ENCODE measurements around the gene NEURL1. TPM values are rescaled to one million over a fixed set of nuclear protein-coding genes. Genes with fewer than 3 reads are reported as not detected.

NEURL1 gene
- total RNA-seq, 1 experiment from 2014 or later: 4.8 TPM

- no peak overlapping the region; the same call in 1 of the 2 replicates for H3K4me3 ChIP-seq
- no peaks in the 10 kb centered on the region for H3K36me3 ChIP-seq (ENCODE audit: low read depth)
- H3K4me2 ChIP-seq: peak overlapping the region; percentile 55
- intact Hi-C loops (cut with micrococcal nuclease; ENCODE audit: unreplicated experiment): no loop called here
- ChIA-PET POLR2A (ENCODE audit: unreplicated experiment) (no interaction called here), CTCF (interaction anchor here (1.3 kb wide), 1 partner anchor 36 kb away, joined by 3 read pairs; no protein-coding TSS in a partner anchor)
- H3K79me2 ChIP-seq (ENCODE audit: low read depth): 0 out of 2 replicates have a peak, but pooled peaks cover 9% of the 10 kb centered on the region
- peak overlapping the region; percentile 100 for H3K27ac ChIP-seq
- no peak overlapping the region for H2AFZ ChIP-seq
- no peaks in the 10 kb centered on the region for H3K9me3 ChIP-seq (ENCODE audit: insufficient read depth, low read depth)
- H3K4me1 ChIP-seq (replicated peaks; ENCODE audit: insufficient read depth): peaks cover 42% of the 10 kb centered on the region
- TF ChIP-seq EZH2 (IDR thresholded peaks at IDR 0.05; ENCODE audit: low read depth): no peak
- no peak for TF ChIP-seq CTCF (conservative IDR thresholded peaks at IDR 0.05)
- H4K20me1 ChIP-seq (ENCODE audit: insufficient read depth): no peaks in the 10 kb centered on the region
- no peaks in the 10 kb centered on the region for H3K9me2 ChIP-seq (ENCODE audit: insufficient read depth)
- peaks cover 33% of the 10 kb centered on the region for H3F3A ChIP-seq (ENCODE audit: insufficient read depth, low read depth)
- peak in 1 of 2 experiments; percentile 63 for DNase-seq
- no TSS peak for BruUV-seq (replicated peaks)
- no peaks in the 10 kb centered on the region for H3K27me3 ChIP-seq (ENCODE audit: insufficient read depth, low read depth)
Observed at GRCh38 chr10:103528549-103528948, 35.0 kb downstream of the NEURL1 start.

GRCh38 chr10:103529539-103529938 is 36.0 kb downstream of the NEURL1 start:
- intact Hi-C loops (cut with micrococcal nuclease; ENCODE audit: unreplicated experiment): no loop called here

GRCh38 chr10:103533827-103534226 is 40.3 kb downstream of the NEURL1 start:
- H3K9me2 ChIP-seq (ENCODE audit: insufficient read depth): no peaks in the 10 kb centered on the region
- no peak overlapping the region for H3K4me2 ChIP-seq
- H3F3A ChIP-seq (ENCODE audit: insufficient read depth, low read depth): peaks cover 7% of the 10 kb centered on the region
- no peak overlapping the region for H2AFZ ChIP-seq
- no TSS peak for BruUV-seq (replicated peaks)
- H3K36me3 ChIP-seq (ENCODE audit: low read depth): no peaks in the 10 kb centered on the region
- no peaks in the 10 kb centered on the region for H3K79me2 ChIP-seq (ENCODE audit: low read depth)
- CTCF ChIA-PET: no interaction called here
- no peaks in the 10 kb centered on the region for H4K20me1 ChIP-seq (ENCODE audit: insufficient read depth)
- no peak for DNase-seq
- H3K27me3 ChIP-seq (ENCODE audit: insufficient read depth, low read depth): no peaks in the 10 kb centered on the region
- no peak overlapping the region for H3K27ac ChIP-seq
- no peak overlapping the region for H3K4me3 ChIP-seq
- intact Hi-C loops (cut with micrococcal nuclease; ENCODE audit: unreplicated experiment): no loop called here
- no peaks in the 10 kb centered on the region for H3K9me3 ChIP-seq (ENCODE audit: insufficient read depth, low read depth)
- peaks cover 8% of the 10 kb centered on the region for H3K4me1 ChIP-seq (replicated peaks; ENCODE audit: insufficient read depth)
- POLR2A ChIA-PET (ENCODE audit: unreplicated experiment): no interaction called here
- TF ChIP-seq CTCF (conservative IDR thresholded peaks at IDR 0.05): no peak
- no peak for TF ChIP-seq EZH2 (IDR thresholded peaks at IDR 0.05; ENCODE audit: low read depth)

More at GRCh38 chr10:103529539-103529938, 36.0 kb downstream of the NEURL1 start:
- no peaks in the 10 kb centered on the region for H3K9me2 ChIP-seq (ENCODE audit: insufficient read depth)
- H3F3A ChIP-seq (ENCODE audit: insufficient read depth, low read depth): peaks cover 33% of the 10 kb centered on the region
- ChIA-PET POLR2A (ENCODE audit: unreplicated experiment) (no interaction called here), CTCF (no interaction called here)
- no TSS peak for BruUV-seq (replicated peaks)
- no peak overlapping the region for H3K4me3 ChIP-seq
- peak overlapping the region; percentile 55; the same call in 1 of the 2 replicates for H3K4me2 ChIP-seq
- TF ChIP-seq EZH2 (IDR thresholded peaks at IDR 0.05; ENCODE audit: low read depth): no peak
- no peak for TF ChIP-seq CTCF (conservative IDR thresholded peaks at IDR 0.05)
- H4K20me1 ChIP-seq (ENCODE audit: insufficient read depth): no peaks in the 10 kb centered on the region
- no peak overlapping the region for H2AFZ ChIP-seq
- H3K27ac ChIP-seq: peak overlapping the region; percentile 100
- H3K27me3 ChIP-seq (ENCODE audit: insufficient read depth, low read depth): no peaks in the 10 kb centered on the region
- H3K79me2 ChIP-seq (ENCODE audit: low read depth): 0 out of 2 replicates have a peak, but pooled peaks cover 5% of the 10 kb centered on the region
- H3K4me1 ChIP-seq (replicated peaks; ENCODE audit: insufficient read depth): peaks cover 42% of the 10 kb centered on the region
- H3K9me3 ChIP-seq (ENCODE audit: insufficient read depth, low read depth): no peaks in the 10 kb centered on the region
- no peak for DNase-seq
- H3K36me3 ChIP-seq (ENCODE audit: low read depth): no peaks in the 10 kb centered on the region
